Testis (tissue), 3 donors: ENCODE measurements around the gene C6orf136. TPM values are rescaled to one million over a fixed set of nuclear protein-coding genes. Genes with fewer than 3 reads are reported as not detected.
A peak's percentile ranks its signal among the peaks of the same experiment; 100 is the strongest.

Experiments used
- DNase-seq: peaks from one replicate; pipeline ENCODE4 v3.0.0-alpha.2; 2019
- H3K27ac ChIP-seq, 2 donors: fragments of 200-600 bp; sonication (generic); one replicate each; pipeline ENCODE4 v1.5.1; 2019
- H3K27me3 ChIP-seq: fragments of 200-600 bp; sonication (generic); one replicate; pipeline ENCODE4 v1.5.1; 2019
- H3K36me3 ChIP-seq: fragments of 200-600 bp; sonication (generic); one replicate; pipeline ENCODE4 v1.5.1; 2017; ENCODE audit warnings: low read depth; ENCODE audit errors: missing control alignments
- H3K4me1 ChIP-seq: fragments of 200-600 bp; sonication (generic); one replicate; pipeline ENCODE4 v1.5.1; 2019
- H3K4me3 ChIP-seq, 2 donors: fragments of 200-600 bp; sonication (generic); one replicate each; pipeline ENCODE4 v1.5.1; 2017 to 2019
- H3K9me3 ChIP-seq: fragments of 200-600 bp; sonication (generic); one replicate; pipeline ENCODE4 v1.5.1; 2017
- POLR2A ChIP-seq: fragments of 450-650 bp; IDR thresholded peaks from one replicate; pipeline ENCODE4 v1.6.1; 2017; ENCODE audit warnings: antibody characterized with exemption, mild to moderate bottlenecking, moderate library complexity
- WGBS, 2 donors: methylation state at CpG; one replicate each; pipeline ENCODE4 v1.1.5; 2018; 5-methylcytosine and 5-hydroxymethylcytosine counted together
- intact Hi-C: fragments of 100-400 bp; cut with DNase I; formaldehyde crosslinking; loops from one replicate; pipeline ENCODE4 v1.15.1; 2023; ENCODE audit warnings: low total_unique reads
- polyA plus RNA-seq: library from polyadenylated mRNA; stranded (reverse); fragments of 350-450 nt; fragmentation: Illumina TruSeq; extraction: RNeasy Lipid Tissue Mini Kit (QIAGEN cat#74804); gene quantifications from one replicate; pipeline ENCODE4 v1.2.3, GENCODE V29; 2014; ENCODE audit warnings: low read depth, low replicate concordance; ENCODE audit not compliant: insufficient read depth
- total RNA-seq, 2 donors: library from RNA; depleted of rRNA; stranded (reverse); fragments of >200 nt; gene quantifications; one replicate each; pipeline ENCODE4 v1.2.3, GENCODE V29; 2016
- TF ChIP-seq, protein P1 (sequence below), 3 experiments: fragments of 450-650 bp in 2 of 3; fragments of 200-600 bp in 1 of 3; sonication (generic) in 1 of 3; IDR thresholded peaks; one replicate each; pipeline ENCODE4 v1.5.1; 2016 to 2019; ENCODE audit warnings: antibody characterized with exemption in 3 of 3, mild to moderate bottlenecking in 2 of 3, moderate library complexity in 1 of 3

The C6orf136 gene
- total and polyA plus RNA-seq, 3 donors from 2014 or later, result 17.8 to 26.0 (median 22.0) TPM

DNA sequence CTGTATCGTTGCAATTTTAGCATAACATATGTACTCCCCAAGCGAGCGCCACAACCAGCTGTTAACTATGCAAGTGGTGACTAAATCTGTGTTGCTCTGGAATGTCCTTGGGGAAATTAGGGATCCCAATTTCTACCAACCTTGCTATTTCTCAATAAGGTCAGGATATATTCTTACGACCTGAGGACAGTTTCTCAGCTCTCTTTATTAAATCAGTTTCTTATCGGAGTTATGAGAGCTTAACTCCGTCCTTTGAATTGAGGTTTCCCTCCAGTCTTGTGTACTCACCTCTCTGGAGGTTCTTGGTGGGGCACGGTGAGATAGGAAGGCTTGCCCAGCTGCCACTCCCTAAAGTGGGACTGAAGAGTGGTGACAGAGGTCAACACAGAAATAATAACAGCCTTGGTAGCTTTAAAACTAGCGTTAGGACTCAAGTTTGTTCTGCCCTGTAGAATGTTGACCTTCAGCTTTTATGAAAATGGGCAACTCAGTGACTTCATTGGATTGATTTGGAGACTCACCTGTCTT is 28.6 kb upstream of the C6orf136 start:
- Histone ChIP-seq H3K27me3 (no peaks in the 10 kb centered on the region), H3K36me3 (no peaks in the 10 kb centered on the region), H3K4me3 (peak overlapping the region; percentile 76 to 96), H3K4me1 (peaks cover 15% of the 10 kb centered on the region), H3K9me3 (no peaks in the 10 kb centered on the region), H3K27ac (peak overlapping the region; percentile 98 to 99)
- DNase-seq, result no peak
- intact Hi-C loops, result no loop called here
- WGBS, 2 donors, result 8 to 11% methylated on average over 8 of the region's 8 CpGs
- TF ChIP-seq POLR2A, result no peak

DNA sequence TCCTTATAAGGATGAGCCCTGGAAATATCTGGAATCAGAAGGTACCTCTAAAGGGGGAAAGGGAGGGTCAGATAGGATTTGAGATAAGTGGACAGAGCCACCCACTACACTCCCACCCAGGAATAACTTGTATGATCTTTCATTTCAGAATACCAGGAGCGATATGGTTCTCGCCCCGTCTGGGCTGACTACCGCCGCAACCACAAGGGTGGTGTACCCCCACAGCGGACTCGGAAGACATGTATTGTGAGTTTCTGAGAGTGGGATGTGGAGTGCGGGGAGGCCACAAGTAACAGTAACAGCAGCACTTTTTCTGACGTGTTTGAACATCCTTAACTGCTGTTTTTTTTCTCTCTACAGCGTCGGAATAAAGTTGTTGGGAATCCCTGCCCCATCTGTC is 27.4 kb upstream of the C6orf136 start:
- WGBS, 2 donors, result 93 to 95% methylated on average over 11 of the region's 11 CpGs
- no peaks in the 10 kb centered on the region for H3K36me3 ChIP-seq
- intact Hi-C loops, result no loop called here
- H3K4me3 ChIP-seq, result no peak overlapping the region
- no peaks in the 10 kb centered on the region for H3K9me3 ChIP-seq
- no peaks in the 10 kb centered on the region for H3K27me3 ChIP-seq
- no peak overlapping the region for H3K27ac ChIP-seq
- TF ChIP-seq, protein P1, sequence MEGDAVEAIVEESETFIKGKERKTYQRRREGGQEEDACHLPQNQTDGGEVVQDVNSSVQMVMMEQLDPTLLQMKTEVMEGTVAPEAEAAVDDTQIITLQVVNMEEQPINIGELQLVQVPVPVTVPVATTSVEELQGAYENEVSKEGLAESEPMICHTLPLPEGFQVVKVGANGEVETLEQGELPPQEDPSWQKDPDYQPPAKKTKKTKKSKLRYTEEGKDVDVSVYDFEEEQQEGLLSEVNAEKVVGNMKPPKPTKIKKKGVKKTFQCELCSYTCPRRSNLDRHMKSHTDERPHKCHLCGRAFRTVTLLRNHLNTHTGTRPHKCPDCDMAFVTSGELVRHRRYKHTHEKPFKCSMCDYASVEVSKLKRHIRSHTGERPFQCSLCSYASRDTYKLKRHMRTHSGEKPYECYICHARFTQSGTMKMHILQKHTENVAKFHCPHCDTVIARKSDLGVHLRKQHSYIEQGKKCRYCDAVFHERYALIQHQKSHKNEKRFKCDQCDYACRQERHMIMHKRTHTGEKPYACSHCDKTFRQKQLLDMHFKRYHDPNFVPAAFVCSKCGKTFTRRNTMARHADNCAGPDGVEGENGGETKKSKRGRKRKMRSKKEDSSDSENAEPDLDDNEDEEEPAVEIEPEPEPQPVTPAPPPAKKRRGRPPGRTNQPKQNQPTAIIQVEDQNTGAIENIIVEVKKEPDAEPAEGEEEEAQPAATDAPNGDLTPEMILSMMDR (IDR thresholded peaks at IDR 0.05), result no peak
- TF ChIP-seq POLR2A, result no peak
- no peak for DNase-seq
- H3K4me1 ChIP-seq, result peaks cover 12% of the 10 kb centered on the region

DNA sequence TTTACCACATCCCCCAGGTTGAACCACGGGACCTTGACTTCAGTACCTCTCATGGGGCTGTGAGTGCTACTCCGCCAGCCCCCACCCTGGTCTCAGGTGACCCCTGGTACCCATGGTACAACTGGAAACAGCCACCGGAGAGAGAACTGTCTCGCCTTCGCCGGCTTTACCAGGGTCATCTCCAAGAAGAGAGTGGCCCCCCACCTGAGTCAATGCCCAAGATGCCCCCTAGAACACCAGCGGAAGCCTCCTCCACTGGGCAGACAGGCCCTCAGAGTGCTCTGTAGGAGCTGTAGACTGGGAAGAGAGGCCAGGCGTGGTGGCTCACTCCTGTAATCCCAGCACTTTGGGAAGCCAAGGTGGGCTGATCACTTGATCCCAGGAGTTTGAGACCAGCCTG is 21.4 kb upstream of the C6orf136 start:
- H3K27ac ChIP-seq, result peak overlapping the region in 1 of 2 donors; percentile 85
- WGBS, 2 donors, result 92 to 95% methylated on average over 8 of the region's 8 CpGs
- H3K4me1 ChIP-seq, result peaks cover 6% of the 10 kb centered on the region
- no peaks in the 10 kb centered on the region for H3K9me3 ChIP-seq
- no peaks in the 10 kb centered on the region for H3K27me3 ChIP-seq
- no peak for TF ChIP-seq POLR2A
- TF ChIP-seq, protein P1 (IDR thresholded peaks at IDR 0.05), result no peak
- no peak overlapping the region for H3K4me3 ChIP-seq
- intact Hi-C loops, result no loop called here
- DNase-seq, result no peak
- H3K36me3 ChIP-seq, result no peaks in the 10 kb centered on the region

DNA sequence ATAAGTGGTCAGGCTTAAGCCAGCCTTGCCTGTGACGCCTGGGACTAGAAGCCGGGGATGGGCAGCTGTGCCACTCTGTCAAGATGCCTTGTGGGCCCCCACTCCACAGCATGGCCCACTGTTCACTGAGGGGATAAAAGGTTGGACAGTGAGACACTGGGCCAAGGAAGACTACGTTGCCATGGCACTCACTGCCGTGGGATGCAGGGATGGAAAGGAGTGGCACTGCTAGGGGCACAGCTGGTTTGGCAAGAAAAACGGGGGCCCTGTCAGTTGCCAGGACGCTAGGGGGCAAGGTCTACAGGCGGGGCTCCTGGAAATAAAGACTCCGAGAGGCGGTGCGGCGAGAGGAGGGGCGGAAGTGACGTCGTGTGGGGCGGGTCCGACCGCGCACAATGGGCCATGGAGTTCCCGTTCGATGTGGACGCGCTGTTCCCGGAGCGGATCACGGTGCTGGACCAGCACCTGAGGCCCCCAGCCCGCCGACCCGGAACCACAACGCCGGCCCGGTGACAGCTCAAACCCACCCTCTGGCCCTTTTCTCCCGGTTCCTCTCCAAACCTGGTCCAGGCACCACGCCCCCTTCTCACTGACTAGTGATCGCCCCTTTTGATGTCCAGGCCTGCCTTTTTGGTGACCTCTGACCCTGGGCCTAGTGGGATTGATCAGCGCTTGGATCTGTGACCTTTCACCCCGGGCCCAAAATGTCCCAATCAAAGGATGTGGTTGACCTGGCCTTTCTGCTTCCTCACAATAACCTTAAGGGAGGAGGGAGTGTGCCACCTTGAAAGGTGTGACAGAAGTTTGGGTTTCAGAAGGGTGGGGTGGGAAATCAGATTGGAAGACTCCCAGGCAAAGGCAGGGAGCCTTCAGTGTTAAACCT is 20.2 kb upstream of the C6orf136 start, which contains the start of gene ATAT1:
TSS of gene ATAT1 (plus strand) at position 391 of the 883 bp plus-strand sequence.
- H3K27ac ChIP-seq, result peak within 1 kb of the TSS; percentile 83 to 85
- 2 to 3% methylated on average over 34 to 36 of the region's 36 CpGs for WGBS, 2 donors
- DNase-seq, result peak; percentile 92
- H3K36me3 ChIP-seq, result no peaks in the 10 kb centered on the region
- TF ChIP-seq, protein P1 (IDR thresholded peaks at IDR 0.05), result peak in 2 of 3 experiments; percentile 10 to 41
- no peak for TF ChIP-seq POLR2A
- H3K27me3 ChIP-seq, result no peaks in the 10 kb centered on the region
- intact Hi-C loops, result no loop called here
- H3K4me1 ChIP-seq, result peaks cover 6% of the 10 kb centered on the region
- no peaks in the 10 kb centered on the region for H3K9me3 ChIP-seq
- peak within 1 kb of the TSS; percentile 42 to 75 for H3K4me3 ChIP-seq

DNA sequence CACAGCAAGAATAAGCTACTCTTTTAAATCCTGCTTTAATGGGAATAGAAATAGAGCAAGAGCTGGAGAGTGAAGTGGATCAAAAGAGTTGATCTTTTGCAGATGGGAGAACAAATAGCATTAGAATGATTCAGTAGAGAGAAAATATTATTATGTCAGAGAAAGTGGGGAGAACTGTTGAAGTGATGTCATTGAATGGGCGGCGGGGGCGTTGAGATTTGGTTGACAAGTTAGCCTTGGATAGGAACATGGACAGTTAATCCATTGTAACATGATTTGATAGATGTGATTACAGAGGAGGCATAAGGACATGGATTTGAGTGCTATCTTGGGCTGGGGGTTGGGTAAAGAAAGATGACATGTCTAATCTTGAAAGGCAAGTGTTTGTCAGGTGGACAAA is 11.1 kb upstream of the C6orf136 start:
- intact Hi-C loops, result no loop called here
- H3K9me3 ChIP-seq, result no peaks in the 10 kb centered on the region
- no peak for TF ChIP-seq POLR2A
- TF ChIP-seq, protein P1 (IDR thresholded peaks at IDR 0.05), result no peak
- no peaks in the 10 kb centered on the region for H3K36me3 ChIP-seq
- WGBS, 2 donors, result 92 to 95% methylated on average over 3 of the region's 3 CpGs
- H3K4me3 ChIP-seq, result no peak overlapping the region
- no peak overlapping the region for H3K27ac ChIP-seq
- no peaks in the 10 kb centered on the region for H3K4me1 ChIP-seq
- H3K27me3 ChIP-seq, result no peaks in the 10 kb centered on the region
- no peak for DNase-seq
